K562 (cell line): Measurements from ENCODE around the gene NBEAL1. TPM values are rescaled to one million over a fixed set of nuclear protein-coding genes. Genes with fewer than 3 reads are reported as not detected.

ENCODE experiments used
- ATF7 ChIP-seq: fragments of 450-650 bp; IDR thresholded peaks from 2 replicates; pipeline ENCODE4 v1.7.1; 2014; ENCODE audit warnings: mild to moderate bottlenecking, moderate library complexity
- BCL6 ChIP-seq: fragments of 250-450 bp; sonication (Bioruptor Pico); IDR thresholded peaks from 2 replicates; pipeline ENCODE4 v1.4.0; 2020
- CBFB ChIP-seq: sonication (generic); formaldehyde crosslinking; IDR thresholded peaks from 2 replicates; pipeline ENCODE4 v1.4.0; 2020; ENCODE audit warnings: mild to moderate bottlenecking, missing genetic modification reagents
- E2F1 ChIP-seq: sonication (generic); formaldehyde crosslinking; IDR thresholded peaks from 2 replicates; pipeline ENCODE4 v1.8.1; 2023; ENCODE audit warnings: mild to moderate bottlenecking, missing genetic modification reagents, moderate library complexity
- JUN ChIP-seq, 2 experiments: sonication (generic) in 1 of 2; formaldehyde crosslinking in 1 of 2; IDR thresholded peaks; 2 replicates each; pipeline versions ENCODE4 v1.6.1 to v1.8.0; 2012 to 2022; ENCODE audit warnings: borderline replicate concordance in 2 of 2, mild to moderate bottlenecking in 2 of 2, improper control_type of control experiment in 1 of 2, low read depth in 1 of 2, low read length in 1 of 2, missing genetic modification reagents in 1 of 2
- LCOR ChIP-seq: sonication (generic); formaldehyde crosslinking; IDR thresholded peaks from 2 replicates; pipeline ENCODE4 v1.8.0; 2022; ENCODE audit warnings: mild to moderate bottlenecking, missing genetic modification reagents
- PCBP1 ChIP-seq: fragments of 200-400 bp; formaldehyde crosslinking; IDR thresholded peaks from 2 replicates; pipeline ENCODE4 v1.6.1; 2018; ENCODE audit warnings: mild to moderate bottlenecking, low read depth, low read length; ENCODE audit not compliant: poor library complexity, severe bottlenecking
- POLR2G ChIP-seq: fragments of 200-400 bp; formaldehyde crosslinking; IDR thresholded peaks from 2 replicates; pipeline ENCODE4 v1.6.1; 2017; ENCODE audit warnings: low read depth, mild to moderate bottlenecking, antibody characterized with exemption, low read length, moderate library complexity
- RBM17 ChIP-seq: fragments of 200-400 bp; formaldehyde crosslinking; IDR thresholded peaks from 2 replicates; pipeline ENCODE4 v1.6.1; 2017; ENCODE audit warnings: low read depth, mild to moderate bottlenecking, low read length, borderline replicate concordance
- SMARCB1 ChIP-seq: IDR thresholded peaks from 2 replicates; pipeline ENCODE4 v1.6.1; 2011; ENCODE audit warnings: improper control_type of control experiment, low read depth; ENCODE audit not compliant: insufficient read length
- ZBTB34 ChIP-seq: fragments of 250-450 bp; sonication (Bioruptor Pico); IDR thresholded peaks from 2 replicates; pipeline ENCODE4 v1.8.0; 2021; ENCODE audit warnings: mild to moderate bottlenecking, moderate library complexity
- ZNF140 ChIP-seq: fragments of 250-450 bp; sonication (Bioruptor Pico); IDR thresholded peaks from 2 replicates; pipeline ENCODE4 v1.8.0; 2021; ENCODE audit warnings: moderate library complexity, mild to moderate bottlenecking, inconsistent platforms
- ZNF395 ChIP-seq: fragments of 200-800 bp; sonication (Bioruptor generic); IDR thresholded peaks from 2 replicates; pipeline ENCODE4 v1.6.1; 2017; ENCODE audit warnings: missing genetic modification characterization, missing compliant biosample characterization
- polyA plus RNA-seq, 8 experiments: library from polyadenylated mRNA; depleted of rRNA in 4 of 8; stranded (reverse) in 5 of 8; unstranded in 3 of 8; fragments of >200 nt; fragmentation: Nextera tagmentation in 2 of 8; fragmentation: Illumina TruSeq in 1 of 8; extraction: Ambion mirVana in 2 of 8; extraction: Trizol in 1 of 8; gene quantifications; 2 replicates each; pipeline versions ENCODE4 v1.2.1 to v1.2.3, GENCODE V29; 2011 to 2014; ENCODE audit warnings: inconsistent platforms in 1 of 8, missing spikeins in 1 of 8
- total RNA-seq, 7 experiments: library from RNA; depleted of rRNA in 6 of 7; stranded (reverse); fragments of >200 nt in 6 of 7; fragmentation: Illumina TruSeq in 2 of 7; extraction: Trizol in 2 of 7; gene quantifications; 2 replicates each; pipeline versions ENCODE4 v1.2.1 to v1.2.3, GENCODE V29; 2011 to 2021; ENCODE audit warnings: low replicate concordance in 1 of 7

NBEAL1 gene
- total and polyA plus RNA-seq, 9 of the 15 experiments (the other 6 are each of a cell fraction or from before 2014, with no cell fraction given): 2.1 to 13.5 (median 7.3) TPM

GRCh38 chr2:203104273-203104672 is 89.6 kb downstream of the NBEAL1 start (continued):
- TF ChIP-seq ZNF395 (CRISPR knock-in tag) (no peak), BCL6 (CRISPR knock-in tag) (no peak), RBM17 (no peak), ZBTB34 (CRISPR knock-in tag) (no peak), E2F1 (CRISPR knock-in tag) (no peak), SMARCB1 (no peak), PCBP1 (no peak), LCOR (CRISPR knock-in tag) (no peak), JUN (IDR thresholded peaks at IDR 0.05; ENCODE audit: borderline replicate concordance, low read depth, low read length) (no peak), JUN (CRISPR knock-in tag; IDR thresholded peaks at IDR 0.05; ENCODE audit: borderline replicate concordance) (no peak), ATF7 (no peak), POLR2G (no peak), ZNF140 (CRISPR knock-in tag) (no peak), CBFB (CRISPR knock-in tag) (no peak)
